ENCODE measurements around the gene ATP8B1.
A peak's percentile ranks its signal among the peaks of the same experiment; 100 is the strongest.

ATP8B1 gene

DNA sequence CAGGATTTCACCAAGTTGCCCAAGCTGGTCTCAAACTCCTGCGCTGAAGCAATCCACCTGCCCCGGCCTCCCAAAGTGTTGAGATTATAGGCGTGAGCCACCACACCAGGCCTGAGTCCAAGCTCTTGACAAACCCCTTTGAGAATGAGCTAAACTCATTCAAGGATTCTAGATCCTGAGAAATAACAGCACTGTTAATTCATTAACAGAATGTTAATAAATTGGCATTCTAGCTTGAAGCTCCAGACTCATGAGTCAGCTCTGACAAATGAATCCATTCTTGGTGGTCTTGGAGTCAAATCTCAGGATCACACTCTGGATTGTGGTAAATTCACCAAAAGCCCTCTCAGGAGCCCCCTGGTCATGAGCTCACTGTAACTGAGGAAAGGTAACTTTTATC, 183.2 kb downstream of the ATP8B1 start:
- Histone ChIP-seq H3K27ac (ENCODE audit: low read depth, low read length) (no peak overlapping the region), H3K4me3 (ENCODE audit: low read depth in 1 of 5, low read length in 5 of 5) (no peak overlapping the region), H3K9me3 (ENCODE audit: control insufficient read depth in 5 of 5, low read length in 5 of 5) (no peaks in the 10 kb centered on the region), H3K36me3 (ENCODE audit: control insufficient read depth in 5 of 5, insufficient read depth in 5 of 5, low read length in 5 of 5) (peaks cover 3 to 21% (median 11%) of the 10 kb centered on the region in 5 donors), H3K27me3 (ENCODE audit: control insufficient read depth in 5 of 5, insufficient read depth in 4 of 5, low read length in 5 of 5) (no peaks in the 10 kb centered on the region), H3K4me1 (ENCODE audit: control insufficient read depth in 5 of 5, insufficient read depth in 5 of 5, low read length in 5 of 5) (peaks cover 0 to 19% (median 14%) of the 10 kb centered on the region in 5 donors), H3K9ac (ENCODE audit: low read length in 5 of 5) (peak overlapping the region in 2 of 5 donors; percentile 26 to 84)

DNA sequence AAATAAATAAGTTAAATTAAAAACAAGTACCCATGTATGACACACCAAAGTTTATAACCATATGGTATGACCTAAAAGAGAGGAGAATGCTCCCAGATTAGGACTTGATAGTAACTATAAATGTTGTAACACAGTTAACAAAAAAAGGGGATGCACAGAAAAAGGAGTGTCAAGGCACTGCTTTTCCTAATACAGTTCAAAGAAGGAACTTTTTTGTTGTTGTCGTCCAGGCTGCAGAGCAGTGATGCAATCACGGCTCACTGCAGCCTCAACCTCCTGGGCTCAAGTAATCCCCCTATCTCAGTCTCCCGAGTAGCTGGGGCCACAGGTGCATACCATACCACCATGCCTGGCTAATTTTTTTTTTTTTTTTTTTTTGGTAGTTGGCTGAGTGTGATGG, 184.2 kb downstream of the ATP8B1 start:
- no peak overlapping the region for H3K9ac ChIP-seq (ENCODE audit: low read length in 5 of 5)
- no peak overlapping the region for H3K27ac ChIP-seq (ENCODE audit: low read depth, low read length)
- H3K4me1 ChIP-seq (ENCODE audit: control insufficient read depth in 5 of 5, insufficient read depth in 5 of 5, low read length in 5 of 5), result peaks cover 0 to 19% (median 14%) of the 10 kb centered on the region in 5 donors
- H3K4me3 ChIP-seq (ENCODE audit: low read depth in 1 of 5, low read length in 5 of 5), result no peak overlapping the region
- peaks cover 8 to 29% (median 18%) of the 10 kb centered on the region in 5 donors for H3K36me3 ChIP-seq (ENCODE audit: control insufficient read depth in 5 of 5, insufficient read depth in 5 of 5, low read length in 5 of 5)
- no peaks in the 10 kb centered on the region for H3K9me3 ChIP-seq (ENCODE audit: control insufficient read depth in 5 of 5, low read length in 5 of 5)
- no peaks in the 10 kb centered on the region for H3K27me3 ChIP-seq (ENCODE audit: control insufficient read depth in 5 of 5, insufficient read depth in 4 of 5, low read length in 5 of 5)

GRCh38 chr18:57603871-57604270, 199.2 kb downstream of the ATP8B1 start:
- Histone ChIP-seq H3K9me3 (ENCODE audit: control insufficient read depth in 5 of 5, low read length in 5 of 5) (no peaks in the 10 kb centered on the region), H3K36me3 (ENCODE audit: control insufficient read depth in 5 of 5, insufficient read depth in 5 of 5, low read length in 5 of 5) (peaks cover 50 to 92% (median 83%) of the 10 kb centered on the region in 5 donors), H3K27me3 (ENCODE audit: control insufficient read depth in 5 of 5, insufficient read depth in 4 of 5, low read length in 5 of 5) (no peaks in the 10 kb centered on the region), H3K4me3 (ENCODE audit: low read depth in 1 of 5, low read length in 5 of 5) (no peak overlapping the region), H3K4me1 (ENCODE audit: control insufficient read depth in 5 of 5, insufficient read depth in 5 of 5, low read length in 5 of 5) (no peaks in the 10 kb centered on the region), H3K27ac (ENCODE audit: low read depth, low read length) (no peak overlapping the region), H3K9ac (ENCODE audit: low read length in 5 of 5) (no peak overlapping the region)

All from subcutaneous abdominal adipose tissue (tissue), 5 donors.